Suprapubic skin (tissue), 4 donors: ENCODE measurements around the gene RMI2.

Experiments
- POLR2A ChIP-seq, 2 donors: fragments of 450-650 bp; IDR thresholded peaks; one replicate each; pipeline ENCODE4 v1.6.1; 2017; ENCODE audit warnings: antibody characterized with exemption in 2 of 2, mild to moderate bottlenecking in 2 of 2, moderate library complexity in 2 of 2
- POLR2AphosphoS5 ChIP-seq, 3 donors: sonication (generic); formaldehyde crosslinking; IDR thresholded peaks; one replicate each; pipeline ENCODE4 v1.6.1; 2017; ENCODE audit warnings: antibody characterized with exemption in 3 of 3
- TF ChIP-seq, protein P1 (sequence below), 2 donors: fragments of 200-600 bp in 1 of 2; fragments of 450-650 bp in 1 of 2; sonication (generic) in 1 of 2; IDR thresholded peaks; one replicate each; pipeline ENCODE4 v1.5.1; 2016 to 2019; ENCODE audit warnings: antibody characterized with exemption in 2 of 2, mild to moderate bottlenecking in 1 of 2, moderate library complexity in 1 of 2

DNA sequence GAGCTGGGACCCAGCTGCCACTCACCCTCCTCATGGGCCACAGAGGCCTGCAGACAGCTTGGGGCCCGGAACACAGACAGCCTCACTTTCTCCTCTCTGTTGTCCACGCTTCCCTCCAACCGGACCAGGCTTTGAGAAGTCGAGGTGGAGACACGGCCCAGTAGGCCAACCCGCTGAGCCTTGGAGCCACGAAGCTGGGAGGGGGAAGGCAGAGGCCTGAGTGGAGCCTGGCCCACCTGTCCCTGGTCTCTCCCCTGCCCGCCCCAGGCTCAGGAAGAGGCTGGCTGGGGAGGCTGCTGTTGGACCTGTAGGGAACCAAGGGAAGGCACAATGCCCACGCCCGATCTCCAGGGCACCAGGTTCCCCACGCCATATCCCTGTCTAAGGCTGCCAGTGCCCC is 48.1 kb downstream of the RMI2 start:
- TF ChIP-seq, protein P1, sequence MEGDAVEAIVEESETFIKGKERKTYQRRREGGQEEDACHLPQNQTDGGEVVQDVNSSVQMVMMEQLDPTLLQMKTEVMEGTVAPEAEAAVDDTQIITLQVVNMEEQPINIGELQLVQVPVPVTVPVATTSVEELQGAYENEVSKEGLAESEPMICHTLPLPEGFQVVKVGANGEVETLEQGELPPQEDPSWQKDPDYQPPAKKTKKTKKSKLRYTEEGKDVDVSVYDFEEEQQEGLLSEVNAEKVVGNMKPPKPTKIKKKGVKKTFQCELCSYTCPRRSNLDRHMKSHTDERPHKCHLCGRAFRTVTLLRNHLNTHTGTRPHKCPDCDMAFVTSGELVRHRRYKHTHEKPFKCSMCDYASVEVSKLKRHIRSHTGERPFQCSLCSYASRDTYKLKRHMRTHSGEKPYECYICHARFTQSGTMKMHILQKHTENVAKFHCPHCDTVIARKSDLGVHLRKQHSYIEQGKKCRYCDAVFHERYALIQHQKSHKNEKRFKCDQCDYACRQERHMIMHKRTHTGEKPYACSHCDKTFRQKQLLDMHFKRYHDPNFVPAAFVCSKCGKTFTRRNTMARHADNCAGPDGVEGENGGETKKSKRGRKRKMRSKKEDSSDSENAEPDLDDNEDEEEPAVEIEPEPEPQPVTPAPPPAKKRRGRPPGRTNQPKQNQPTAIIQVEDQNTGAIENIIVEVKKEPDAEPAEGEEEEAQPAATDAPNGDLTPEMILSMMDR (IDR thresholded peaks at IDR 0.05): no peak
- TF ChIP-seq POLR2A (IDR thresholded peaks at IDR 0.05) (no peak), POLR2AphosphoS5 (IDR thresholded peaks at IDR 0.05) (no peak)
